Astrocyte of the hippocampus (primary cell): ENCODE data around the gene COL1A1.

Experiments used
- DNase-seq: peaks from one replicate; pipeline ENCODE4 v3.0.0; 2011; ENCODE audit warnings: low read depth, low spot score

COL1A1 gene

GRCh38 chr17:50187751-50188530 lies 13.5 kb downstream of the COL1A1 start:
- no peak for DNase-seq

GRCh38 chr17:50187394-50187725 lies 14.1 kb downstream of the COL1A1 start:
- no peak for DNase-seq

- DNase-seq, result peak; percentile 64
Measured at GRCh38 chr17:50186661-50187393, 14.6 kb downstream of the COL1A1 start.

- no peak for DNase-seq
Measured at GRCh38 chr17:50185631-50186471, 15.6 kb downstream of the COL1A1 start.

GRCh38 chr17:50184611-50185398 lies 16.6 kb downstream of the COL1A1 start:
- no peak for DNase-seq

GRCh38 chr17:50184064-50184463 lies 17.4 kb downstream of the COL1A1 start:
- DNase-seq, result no peak

GRCh38 chr17:50183421-50183994 lies 17.9 kb downstream of the COL1A1 start:
- DNase-seq, result no peak

- DNase-seq, result no peak
Measured at GRCh38 chr17:50182783-50183420, 18.5 kb downstream of the COL1A1 start.

GRCh38 chr17:50181591-50182560 lies 19.6 kb downstream of the COL1A1 start:
- DNase-seq, result peak; percentile 58

GRCh38 chr17:50181144-50181543 lies 20.3 kb downstream of the COL1A1 start:
- DNase-seq, result no peak

GRCh38 chr17:50180620-50181019 lies 20.8 kb downstream of the COL1A1 start:
- no peak for DNase-seq

- DNase-seq, result no peak
Measured at GRCh38 chr17:50180111-50180510, 21.3 kb downstream of the COL1A1 start.

GRCh38 chr17:50177983-50178834 lies 23.2 kb downstream of the COL1A1 start:
- peak; percentile 97 for DNase-seq

- no peak for DNase-seq
Measured at GRCh38 chr17:50177476-50177875, 24.0 kb downstream of the COL1A1 start.

GRCh38 chr17:50176559-50177357 lies 24.7 kb downstream of the COL1A1 start:
- DNase-seq, result no peak

GRCh38 chr17:50175035-50175807 lies 26.2 kb downstream of the COL1A1 start:
- no peak for DNase-seq

GRCh38 chr17:50174444-50174843 lies 27.0 kb downstream of the COL1A1 start:
- DNase-seq, result no peak
